ENCODE data around the gene MAP3K19. TPM values are rescaled to one million over a fixed set of nuclear protein-coding genes. Genes with fewer than 3 reads are reported as not detected.

MAP3K19 gene, protein sequence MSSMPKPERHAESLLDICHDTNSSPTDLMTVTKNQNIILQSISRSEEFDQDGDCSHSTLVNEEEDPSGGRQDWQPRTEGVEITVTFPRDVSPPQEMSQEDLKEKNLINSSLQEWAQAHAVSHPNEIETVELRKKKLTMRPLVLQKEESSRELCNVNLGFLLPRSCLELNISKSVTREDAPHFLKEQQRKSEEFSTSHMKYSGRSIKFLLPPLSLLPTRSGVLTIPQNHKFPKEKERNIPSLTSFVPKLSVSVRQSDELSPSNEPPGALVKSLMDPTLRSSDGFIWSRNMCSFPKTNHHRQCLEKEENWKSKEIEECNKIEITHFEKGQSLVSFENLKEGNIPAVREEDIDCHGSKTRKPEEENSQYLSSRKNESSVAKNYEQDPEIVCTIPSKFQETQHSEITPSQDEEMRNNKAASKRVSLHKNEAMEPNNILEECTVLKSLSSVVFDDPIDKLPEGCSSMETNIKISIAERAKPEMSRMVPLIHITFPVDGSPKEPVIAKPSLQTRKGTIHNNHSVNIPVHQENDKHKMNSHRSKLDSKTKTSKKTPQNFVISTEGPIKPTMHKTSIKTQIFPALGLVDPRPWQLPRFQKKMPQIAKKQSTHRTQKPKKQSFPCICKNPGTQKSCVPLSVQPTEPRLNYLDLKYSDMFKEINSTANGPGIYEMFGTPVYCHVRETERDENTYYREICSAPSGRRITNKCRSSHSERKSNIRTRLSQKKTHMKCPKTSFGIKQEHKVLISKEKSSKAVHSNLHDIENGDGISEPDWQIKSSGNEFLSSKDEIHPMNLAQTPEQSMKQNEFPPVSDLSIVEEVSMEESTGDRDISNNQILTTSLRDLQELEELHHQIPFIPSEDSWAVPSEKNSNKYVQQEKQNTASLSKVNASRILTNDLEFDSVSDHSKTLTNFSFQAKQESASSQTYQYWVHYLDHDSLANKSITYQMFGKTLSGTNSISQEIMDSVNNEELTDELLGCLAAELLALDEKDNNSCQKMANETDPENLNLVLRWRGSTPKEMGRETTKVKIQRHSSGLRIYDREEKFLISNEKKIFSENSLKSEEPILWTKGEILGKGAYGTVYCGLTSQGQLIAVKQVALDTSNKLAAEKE (N-terminal part only)
- total RNA-seq (not detected), polyA plus RNA-seq (not detected)

DNA sequence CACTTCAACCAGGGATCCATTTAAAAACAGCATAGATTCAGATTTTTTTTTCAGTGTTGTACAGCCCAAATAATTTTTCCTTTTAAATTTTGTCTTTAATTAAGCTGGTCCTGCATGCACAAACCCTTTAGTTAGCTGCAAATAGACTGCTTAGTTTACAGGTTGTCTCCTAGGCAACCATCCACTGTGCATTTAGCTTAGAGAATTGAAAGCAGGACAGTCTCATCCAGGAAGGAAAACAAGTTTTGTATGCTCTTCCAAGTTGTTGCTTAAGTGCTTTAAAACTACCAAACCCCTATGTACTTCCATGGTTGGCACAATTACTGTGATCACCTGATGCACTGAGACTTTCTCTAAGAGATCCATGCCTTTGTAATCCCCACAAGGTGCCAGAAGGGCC, at the start of gene MAP3K19:
Gene MAP3K19 (minus strand): TSS at position 148 of the 400 bp plus-strand sequence. CDS start 22,800 bp downstream, outside the sequence.
- H3K27ac ChIP-seq: no peak within 1 kb of the TSS
- H3K9me3 ChIP-seq: no peaks in the 10 kb centered on the region
- H3K27me3 ChIP-seq: no peaks in the 10 kb centered on the region
- no peak within 1 kb of the TSS for H3K4me3 ChIP-seq
- TF ChIP-seq POLR2AphosphoS5 (IDR thresholded peaks at IDR 0.05) (no peak), POLR2A (IDR thresholded peaks at IDR 0.05) (no peak), EP300 (IDR thresholded peaks at IDR 0.05) (no peak)
- TF ChIP-seq, protein P1, sequence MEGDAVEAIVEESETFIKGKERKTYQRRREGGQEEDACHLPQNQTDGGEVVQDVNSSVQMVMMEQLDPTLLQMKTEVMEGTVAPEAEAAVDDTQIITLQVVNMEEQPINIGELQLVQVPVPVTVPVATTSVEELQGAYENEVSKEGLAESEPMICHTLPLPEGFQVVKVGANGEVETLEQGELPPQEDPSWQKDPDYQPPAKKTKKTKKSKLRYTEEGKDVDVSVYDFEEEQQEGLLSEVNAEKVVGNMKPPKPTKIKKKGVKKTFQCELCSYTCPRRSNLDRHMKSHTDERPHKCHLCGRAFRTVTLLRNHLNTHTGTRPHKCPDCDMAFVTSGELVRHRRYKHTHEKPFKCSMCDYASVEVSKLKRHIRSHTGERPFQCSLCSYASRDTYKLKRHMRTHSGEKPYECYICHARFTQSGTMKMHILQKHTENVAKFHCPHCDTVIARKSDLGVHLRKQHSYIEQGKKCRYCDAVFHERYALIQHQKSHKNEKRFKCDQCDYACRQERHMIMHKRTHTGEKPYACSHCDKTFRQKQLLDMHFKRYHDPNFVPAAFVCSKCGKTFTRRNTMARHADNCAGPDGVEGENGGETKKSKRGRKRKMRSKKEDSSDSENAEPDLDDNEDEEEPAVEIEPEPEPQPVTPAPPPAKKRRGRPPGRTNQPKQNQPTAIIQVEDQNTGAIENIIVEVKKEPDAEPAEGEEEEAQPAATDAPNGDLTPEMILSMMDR (IDR thresholded peaks at IDR 0.05): no peak
- H3K36me3 ChIP-seq: no peaks in the 10 kb centered on the region
- H3K4me1 ChIP-seq: no peaks in the 10 kb centered on the region
- intact Hi-C loops (cut with DNase I): no loop called here
- no peak for DNase-seq

DNA sequence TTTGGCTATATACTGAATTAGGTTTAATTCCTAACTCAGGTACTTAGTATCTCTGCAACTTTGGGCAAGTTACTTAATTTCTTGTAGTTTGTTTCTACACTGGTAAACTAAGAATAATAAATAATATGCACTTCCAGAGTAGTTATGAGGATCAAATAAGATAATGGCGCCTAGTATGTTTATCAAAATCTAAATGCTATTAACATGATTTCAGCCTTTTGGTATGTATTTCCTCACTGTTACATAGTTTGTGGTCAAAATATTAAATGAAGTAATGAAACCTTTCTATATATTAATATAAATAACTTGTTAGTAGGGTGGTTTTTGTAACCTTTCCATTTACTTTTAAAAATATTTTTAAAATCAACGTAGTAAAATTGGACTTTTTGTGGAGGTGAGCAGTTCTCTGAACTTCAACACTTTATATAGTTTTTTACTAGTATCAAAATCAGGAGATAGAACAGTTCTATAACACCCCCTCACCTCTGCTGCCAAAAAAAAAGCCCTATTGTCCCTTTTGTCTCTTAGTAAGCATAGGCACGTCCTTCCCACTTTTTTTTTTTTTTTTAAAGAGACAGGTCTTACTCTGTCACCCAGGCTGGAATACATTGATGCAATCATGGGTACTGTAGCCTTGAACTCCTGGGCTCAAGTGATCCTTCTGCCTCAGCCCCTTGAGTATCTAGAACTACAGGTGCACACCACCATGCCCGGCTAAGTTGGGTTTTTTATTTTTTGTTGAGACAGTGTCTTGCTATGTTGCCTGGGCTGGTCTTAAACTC, 49.6 kb upstream of the MAP3K19 start:
- H3K4me1 ChIP-seq: peaks cover 0 to 17% (median 11%) of the 10 kb centered on the region in 4 donors
- no peak for DNase-seq
- H3K4me3 ChIP-seq: no peak overlapping the region
- peaks cover 0 to 34% (median 6%) of the 10 kb centered on the region in 4 donors for H3K36me3 ChIP-seq
- H3K27me3 ChIP-seq: no peaks in the 10 kb centered on the region
- intact Hi-C loops (cut with DNase I): no loop called here
- TF ChIP-seq EP300 (IDR thresholded peaks at IDR 0.05) (no peak), POLR2AphosphoS5 (IDR thresholded peaks at IDR 0.05) (no peak), POLR2A (IDR thresholded peaks at IDR 0.05) (no peak)
- TF ChIP-seq, protein P1 (IDR thresholded peaks at IDR 0.05): no peak
- 90% methylated on average over 4 of the region's 4 CpGs for WGBS, 2 donors
- no peaks in the 10 kb centered on the region for H3K9me3 ChIP-seq
- H3K27ac ChIP-seq: no peak overlapping the region

DNA sequence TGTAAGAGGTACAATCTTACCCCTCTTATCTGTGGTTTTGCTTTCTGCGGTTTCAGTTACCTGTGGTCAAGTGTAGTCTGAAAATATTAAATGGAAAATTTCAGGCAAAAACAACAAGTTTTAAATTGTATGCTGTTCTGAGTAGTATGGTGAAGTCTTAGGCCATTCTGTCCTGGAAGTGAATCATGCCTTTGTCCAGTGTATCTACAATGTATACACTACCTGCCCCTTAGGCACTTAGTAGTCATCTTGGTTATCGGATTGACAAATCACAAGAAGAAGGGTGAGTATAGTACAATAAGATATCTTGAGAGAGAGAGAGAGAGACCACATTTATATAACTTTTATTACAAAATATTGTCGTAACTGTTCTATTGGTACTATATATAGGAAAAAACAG, 48.3 kb upstream of the MAP3K19 start:
- 94 to 97% methylated on average over 3 of the region's 3 CpGs for WGBS, 2 donors
- H3K27ac ChIP-seq: no peak overlapping the region
- intact Hi-C loops (cut with DNase I): no loop called here
- no peaks in the 10 kb centered on the region for H3K27me3 ChIP-seq
- TF ChIP-seq, protein P1 (IDR thresholded peaks at IDR 0.05): no peak
- no peak for TF ChIP-seq POLR2A (IDR thresholded peaks at IDR 0.05)
- no peak for TF ChIP-seq POLR2AphosphoS5 (IDR thresholded peaks at IDR 0.05)
- no peak for TF ChIP-seq EP300 (IDR thresholded peaks at IDR 0.05)
- no peak overlapping the region for H3K4me3 ChIP-seq
- no peaks in the 10 kb centered on the region for H3K9me3 ChIP-seq
- no peak for DNase-seq
- peaks cover 0 to 34% (median 6%) of the 10 kb centered on the region in 4 donors for H3K36me3 ChIP-seq
- peaks cover 0 to 17% (median 10%) of the 10 kb centered on the region in 4 donors for H3K4me1 ChIP-seq

DNA sequence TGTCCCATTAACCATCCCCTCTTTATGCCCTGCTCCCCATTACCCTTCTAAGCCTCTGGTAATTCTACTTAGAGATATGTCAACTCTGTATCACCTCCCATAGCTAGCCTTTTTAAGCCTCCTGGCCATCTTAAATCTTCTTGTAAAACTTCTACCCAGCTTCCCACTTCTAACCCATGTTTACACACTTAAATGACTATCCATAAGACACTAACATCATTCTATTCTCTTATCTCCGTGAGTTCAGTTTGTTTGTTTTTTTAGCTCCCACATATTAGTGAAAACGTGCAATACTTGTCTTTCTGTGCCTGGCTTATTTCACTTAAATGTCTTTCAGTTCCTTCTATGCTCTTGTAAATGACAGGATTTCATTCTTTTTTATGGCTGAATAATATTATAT, 47.3 kb upstream of the MAP3K19 start:
- Histone ChIP-seq H3K27ac (no peak overlapping the region), H3K4me3 (no peak overlapping the region), H3K36me3 (peaks cover 0 to 34% (median 6%) of the 10 kb centered on the region in 4 donors), H3K9me3 (no peaks in the 10 kb centered on the region), H3K27me3 (no peaks in the 10 kb centered on the region), H3K4me1 (peaks cover 0 to 10% (median 1%) of the 10 kb centered on the region in 4 donors)
- DNase-seq: no peak
- WGBS, 2 donors: 40 to 74% methylated on average over 2 of the region's 2 CpGs
- intact Hi-C loops (cut with DNase I): no loop called here
- TF ChIP-seq POLR2AphosphoS5 (IDR thresholded peaks at IDR 0.05) (no peak), POLR2A (IDR thresholded peaks at IDR 0.05) (no peak), EP300 (IDR thresholded peaks at IDR 0.05) (no peak)
- TF ChIP-seq, protein P1 (IDR thresholded peaks at IDR 0.05): no peak

Data from sigmoid colon (tissue), 7 donors.